ENCODE data around the gene TMEM178A. TPM values are rescaled to one million over a fixed set of nuclear protein-coding genes. Genes with fewer than 3 reads are reported as not detected.

The TMEM178A gene
- total RNA-seq, 2 experiments from 2014 or later: 0.22 to 0.53 TPM

DNA sequence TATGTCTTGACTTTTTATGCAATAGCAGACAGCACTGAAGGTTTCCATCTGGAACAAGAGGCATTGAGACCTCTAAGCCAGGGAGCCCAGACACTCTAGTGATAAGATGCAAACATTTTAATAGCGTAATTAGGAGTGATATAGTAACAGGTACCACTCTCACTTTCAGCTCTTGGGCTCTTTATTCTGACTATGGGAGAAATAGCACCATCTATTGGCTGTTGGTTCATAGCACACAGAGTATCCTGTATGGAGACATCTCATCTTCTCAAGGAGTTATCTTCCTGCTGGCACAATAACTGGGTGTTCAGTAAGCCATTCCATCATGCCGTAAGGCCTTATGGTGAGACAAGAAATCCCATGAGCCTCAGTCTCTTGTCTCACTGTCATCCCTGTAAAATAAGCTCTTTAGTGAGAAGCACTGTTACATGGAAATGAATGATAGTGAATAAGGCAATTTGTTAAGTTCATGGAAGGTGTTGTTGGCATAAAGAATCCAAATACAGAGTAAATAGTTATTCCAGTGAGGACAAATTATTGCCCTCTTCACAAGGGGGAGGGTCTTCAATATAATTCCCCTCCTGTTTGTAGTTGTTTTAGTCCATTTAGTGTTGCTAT is 65.1 kb downstream of the TMEM178A start:
- no peaks in the 10 kb centered on the region for H3K4me1 Mint-ChIP-seq (ENCODE audit: low read depth)
- H3K27ac Mint-ChIP-seq: no peak overlapping the region
- intact Hi-C loops (cut with DNase I, micrococcal nuclease): loop anchor here in 1 of 2 experiments (2.0 kb wide), 1 partner anchor 352 kb away; no protein-coding TSS in a partner anchor
- TF ChIP-seq, protein P1, sequence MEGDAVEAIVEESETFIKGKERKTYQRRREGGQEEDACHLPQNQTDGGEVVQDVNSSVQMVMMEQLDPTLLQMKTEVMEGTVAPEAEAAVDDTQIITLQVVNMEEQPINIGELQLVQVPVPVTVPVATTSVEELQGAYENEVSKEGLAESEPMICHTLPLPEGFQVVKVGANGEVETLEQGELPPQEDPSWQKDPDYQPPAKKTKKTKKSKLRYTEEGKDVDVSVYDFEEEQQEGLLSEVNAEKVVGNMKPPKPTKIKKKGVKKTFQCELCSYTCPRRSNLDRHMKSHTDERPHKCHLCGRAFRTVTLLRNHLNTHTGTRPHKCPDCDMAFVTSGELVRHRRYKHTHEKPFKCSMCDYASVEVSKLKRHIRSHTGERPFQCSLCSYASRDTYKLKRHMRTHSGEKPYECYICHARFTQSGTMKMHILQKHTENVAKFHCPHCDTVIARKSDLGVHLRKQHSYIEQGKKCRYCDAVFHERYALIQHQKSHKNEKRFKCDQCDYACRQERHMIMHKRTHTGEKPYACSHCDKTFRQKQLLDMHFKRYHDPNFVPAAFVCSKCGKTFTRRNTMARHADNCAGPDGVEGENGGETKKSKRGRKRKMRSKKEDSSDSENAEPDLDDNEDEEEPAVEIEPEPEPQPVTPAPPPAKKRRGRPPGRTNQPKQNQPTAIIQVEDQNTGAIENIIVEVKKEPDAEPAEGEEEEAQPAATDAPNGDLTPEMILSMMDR (IDR thresholded peaks at IDR 0.05): peak; percentile 42
- H3K9me3 Mint-ChIP-seq: no peaks in the 10 kb centered on the region
- Histone ChIP-seq H3K4me3 (ENCODE audit: low read length) (no peak overlapping the region), H3K36me3 (ENCODE audit: insufficient read depth, low read length) (peaks cover 5% of the 10 kb centered on the region), H3K27ac (ENCODE audit: low read depth in 1 of 2, low read length in 2 of 2) (no peak overlapping the region), H3K27me3 (ENCODE audit: control insufficient read depth in 1 of 2, insufficient read depth in 2 of 2, low read length in 2 of 2) (no peaks in the 10 kb centered on the region), H3K9me3 (ENCODE audit: control insufficient read depth in 1 of 2, insufficient read depth in 1 of 2, low read length in 2 of 2) (no peaks in the 10 kb centered on the region), H3K4me1 (ENCODE audit: insufficient read depth, low read length) (no peaks in the 10 kb centered on the region)
- DNase-seq (peak in 2 of 14 experiments; percentile 4 to 13), ATAC-seq (ENCODE audit: poor library complexity) (no peak)
- POLR2A ChIA-PET: no interaction called here
- no peaks in the 10 kb centered on the region for H3K27me3 Mint-ChIP-seq
- peaks cover 27% of the 10 kb centered on the region for H3K36me3 Mint-ChIP-seq (ENCODE audit: low read depth)
- no peak overlapping the region for H3K4me3 Mint-ChIP-seq
- CTCF ChIA-PET: no interaction called here

DNA sequence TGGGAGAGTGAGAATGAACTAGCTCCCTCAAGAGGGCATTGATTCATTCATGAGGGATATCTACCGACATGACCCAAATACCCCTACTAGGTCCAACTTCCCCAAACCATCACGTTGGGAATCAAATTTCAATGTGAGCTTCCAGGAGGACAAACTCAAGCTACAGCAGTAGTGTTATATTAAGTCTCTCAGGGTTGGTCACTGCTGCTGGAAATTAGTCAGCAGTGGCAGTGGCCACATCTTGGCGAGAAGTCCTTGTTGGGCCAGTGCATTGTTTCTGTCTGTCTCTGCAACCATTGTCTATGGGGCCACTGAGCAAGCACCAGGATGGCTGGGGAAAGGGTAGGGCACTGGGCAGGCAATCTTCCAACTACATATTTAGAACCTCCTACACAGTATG is 65.8 kb downstream of the TMEM178A start:
- no peaks in the 10 kb centered on the region for H3K9me3 Mint-ChIP-seq
- Histone ChIP-seq H3K4me1 (ENCODE audit: insufficient read depth, low read length) (no peaks in the 10 kb centered on the region), H3K9me3 (ENCODE audit: control insufficient read depth in 1 of 2, insufficient read depth in 1 of 2, low read length in 2 of 2) (no peaks in the 10 kb centered on the region), H3K4me3 (ENCODE audit: low read length) (no peak overlapping the region), H3K27me3 (ENCODE audit: control insufficient read depth in 1 of 2, insufficient read depth in 2 of 2, low read length in 2 of 2) (no peaks in the 10 kb centered on the region), H3K36me3 (ENCODE audit: insufficient read depth, low read length) (peaks cover 12% of the 10 kb centered on the region), H3K27ac (ENCODE audit: low read depth in 1 of 2, low read length in 2 of 2) (no peak overlapping the region)
- DNase-seq (no peak), ATAC-seq (ENCODE audit: poor library complexity) (no peak)
- CTCF ChIA-PET: interaction anchor here (1.5 kb wide), 1 partner anchor 11 kb away, joined by 3 read pairs; no protein-coding TSS in a partner anchor
- H3K27ac Mint-ChIP-seq: no peak overlapping the region
- H3K27me3 Mint-ChIP-seq: no peaks in the 10 kb centered on the region
- H3K36me3 Mint-ChIP-seq (ENCODE audit: low read depth): peaks cover 35% of the 10 kb centered on the region
- intact Hi-C loops (cut with DNase I, micrococcal nuclease): loop anchor here in 1 of 2 experiments (2.0 kb wide), 1 partner anchor 353 kb away; no protein-coding TSS in a partner anchor
- H3K4me1 Mint-ChIP-seq (ENCODE audit: low read depth): no peaks in the 10 kb centered on the region
- TF ChIP-seq, protein P1 (IDR thresholded peaks at IDR 0.05): no peak
- POLR2A ChIA-PET: no interaction called here
- no peak overlapping the region for H3K4me3 Mint-ChIP-seq

DNA sequence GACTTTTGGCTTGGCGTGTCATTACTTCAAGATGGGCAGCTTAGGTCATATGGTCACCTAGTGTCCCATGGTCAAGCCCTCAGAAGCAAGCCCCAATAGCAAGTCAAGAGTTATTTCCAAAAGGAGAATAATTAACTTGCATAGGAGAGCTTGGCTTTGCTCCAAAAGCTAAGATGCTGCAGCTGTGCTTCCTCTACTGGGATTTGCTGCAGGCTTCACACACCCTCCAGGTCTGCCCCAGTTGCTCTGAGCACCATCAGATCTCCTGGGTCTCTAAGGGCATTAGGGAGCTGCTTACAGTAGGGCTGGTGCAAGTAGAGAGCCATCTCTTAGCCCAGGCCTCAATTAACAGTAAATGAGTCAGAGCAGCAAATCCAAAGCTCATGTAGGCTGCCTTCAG is 66.8 kb downstream of the TMEM178A start:
- no peak overlapping the region for H3K4me3 ChIP-seq (ENCODE audit: low read length)
- no peaks in the 10 kb centered on the region for H3K9me3 ChIP-seq (ENCODE audit: control insufficient read depth in 1 of 2, insufficient read depth in 1 of 2, low read length in 2 of 2)
- Mint-ChIP-seq H3K4me1 (ENCODE audit: low read depth) (no peaks in the 10 kb centered on the region), H3K27me3 (no peaks in the 10 kb centered on the region), H3K27ac (no peak overlapping the region), H3K4me3 (no peak overlapping the region), H3K36me3 (ENCODE audit: low read depth) (peaks cover 44% of the 10 kb centered on the region), H3K9me3 (no peaks in the 10 kb centered on the region)
- ChIA-PET CTCF (interaction anchor here (1.5 kb wide), 1 partner anchor 10 kb away, joined by 3 read pairs; no protein-coding TSS in a partner anchor), POLR2A (no interaction called here)
- no peak overlapping the region for H3K27ac ChIP-seq (ENCODE audit: low read depth in 1 of 2, low read length in 2 of 2)
- H3K36me3 ChIP-seq (ENCODE audit: insufficient read depth, low read length): peaks cover 20% of the 10 kb centered on the region
- no peaks in the 10 kb centered on the region for H3K4me1 ChIP-seq (ENCODE audit: insufficient read depth, low read length)
- no peaks in the 10 kb centered on the region for H3K27me3 ChIP-seq (ENCODE audit: control insufficient read depth in 1 of 2, insufficient read depth in 2 of 2, low read length in 2 of 2)
- TF ChIP-seq, protein P1 (IDR thresholded peaks at IDR 0.05): no peak
- no peak for ATAC-seq (ENCODE audit: poor library complexity)
- intact Hi-C loops (cut with DNase I, micrococcal nuclease): no loop called here
- DNase-seq: no peak

Measured in CD4-positive, alpha-beta T cell (primary cell).